GM21717 (cell line): Measurements from ENCODE around the gene CYP2B6.
"Not testable (repeated sequence)": the region's sequence is repeated elsewhere in the genome, so short reads cannot be mapped to it uniquely, and the experiment has no call there.

Source experiments
- ATAC-seq: cut with Tn5 transposase; IDR thresholded peaks from one replicate; pipeline ENCODE4 v1.9.1; 2021; ENCODE audit warnings: mild to moderate bottlenecking, moderate library complexity; ENCODE audit not compliant: unreplicated experiment

CYP2B6 gene

GRCh38 chr19:41029524-41030432, 38.7 kb downstream of the CYP2B6 start:
- no peak for ATAC-seq

DNA sequence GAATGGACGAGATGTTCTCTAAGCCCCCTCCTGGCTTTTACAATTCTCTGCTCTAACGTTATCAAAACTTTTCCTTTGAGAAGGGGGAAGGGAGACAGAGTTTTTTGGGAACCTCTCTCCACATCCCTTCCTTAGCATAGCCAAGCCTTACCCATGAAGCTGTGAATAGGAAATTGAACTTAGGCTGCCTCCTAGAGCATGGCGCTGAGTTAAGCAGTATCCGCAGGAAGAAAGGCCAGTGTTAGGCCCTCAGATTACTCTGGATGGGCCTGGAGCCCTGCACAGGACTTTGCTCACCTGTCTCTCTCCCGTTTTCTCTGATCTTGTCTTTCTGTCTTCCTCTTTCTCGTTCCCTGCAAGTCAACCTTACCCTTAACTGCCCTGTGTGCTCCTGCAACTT, 39.6 kb downstream of the CYP2B6 start:
- no peak for ATAC-seq

DNA sequence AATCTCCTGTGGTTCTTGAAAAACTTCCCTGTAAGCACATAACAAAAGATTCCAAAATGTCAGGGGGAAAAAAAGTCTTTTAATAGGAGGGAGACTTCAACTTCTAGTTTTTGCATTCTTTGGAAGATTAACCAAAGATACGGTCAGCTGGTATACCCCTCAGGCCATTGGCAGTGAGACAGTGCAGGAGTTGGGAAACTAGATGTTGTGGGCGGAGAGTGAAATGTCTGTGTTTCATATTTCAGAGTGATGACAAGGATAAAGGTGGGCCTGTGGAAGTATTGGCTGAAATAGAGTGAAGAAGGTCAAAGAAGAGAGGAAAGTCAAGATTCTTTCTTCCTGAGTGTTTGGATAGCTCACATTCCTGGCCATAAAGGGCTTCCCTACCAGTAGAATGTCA, 40.8 kb downstream of the CYP2B6 start:
- no peak for ATAC-seq

GRCh38 chr19:41033324-41033723, 42.2 kb downstream of the CYP2B6 start:
- ATAC-seq = not testable (repeated sequence)

DNA sequence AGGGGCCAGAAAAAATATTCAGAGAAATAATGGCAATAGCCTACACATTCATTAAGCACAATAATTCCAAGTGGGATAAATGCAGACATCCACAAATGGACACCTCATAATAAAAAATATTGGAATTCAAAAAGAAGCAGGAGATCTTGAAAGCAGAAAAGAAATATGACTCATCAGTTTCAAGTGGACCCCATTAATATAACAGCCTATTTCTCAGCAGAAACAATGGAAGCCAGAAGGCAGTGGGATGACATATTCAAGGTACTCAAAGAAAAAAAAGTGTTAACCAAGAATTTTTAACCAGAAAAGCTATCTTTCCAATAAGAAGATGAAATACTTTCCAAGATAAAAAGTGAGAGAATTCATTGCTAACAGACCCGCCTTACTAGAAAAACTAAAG, 48.7 kb downstream of the CYP2B6 start:
- ATAC-seq = no peak

GRCh38 chr19:41045095-41045494, 54.0 kb downstream of the CYP2B6 start:
- not testable (repeated sequence) for ATAC-seq

DNA sequence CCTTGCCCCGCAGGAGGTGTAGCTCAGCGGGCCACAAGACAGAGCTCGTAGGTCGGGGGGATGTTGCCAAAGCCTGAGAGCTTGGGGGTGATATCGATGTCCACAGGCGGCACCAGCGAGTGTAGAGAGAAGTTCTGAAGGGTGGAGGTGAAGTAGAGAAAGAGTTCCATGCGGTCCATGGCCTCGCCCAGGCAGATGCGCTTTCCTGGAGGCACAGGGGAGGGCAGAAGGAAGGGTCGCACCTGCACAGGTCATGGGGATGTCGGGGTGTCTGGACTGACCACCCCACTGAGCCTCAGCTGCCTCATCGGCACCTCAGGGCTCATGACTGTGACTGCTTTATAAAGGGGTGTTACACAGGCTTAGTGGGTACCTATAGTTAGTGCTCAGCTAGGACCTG, 59.3 kb downstream of the CYP2B6 start:
- ATAC-seq = no peak

- not testable (repeated sequence) for ATAC-seq
These were observed 61.1 kb downstream of the CYP2B6 start for GRCh38 chr19:41052162-41052561.

DNA sequence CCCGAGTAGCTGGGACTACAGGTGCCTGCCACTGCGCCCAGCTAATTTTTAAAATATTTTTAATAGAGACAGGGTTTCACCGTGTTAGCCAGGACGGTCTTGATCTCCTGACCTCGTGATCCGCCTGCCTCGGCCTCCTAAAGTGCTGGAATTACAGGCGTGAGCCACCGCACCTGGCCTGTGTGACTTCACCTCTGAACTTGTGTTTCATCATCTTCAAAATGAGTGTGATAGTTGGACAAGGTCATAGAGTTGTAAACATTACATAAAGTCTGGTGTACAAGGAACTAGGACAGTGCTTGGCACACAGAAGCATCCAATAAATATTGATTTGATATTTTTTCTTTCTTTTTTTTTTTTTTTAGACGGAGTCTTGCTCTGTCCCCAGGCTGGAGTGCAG, 62.2 kb downstream of the CYP2B6 start:
- ATAC-seq = not testable (repeated sequence)

GRCh38 chr19:41064974-41065569, 74.0 kb downstream of the CYP2B6 start:
- ATAC-seq = no peak
